HG02623 (cell line): Measurements from ENCODE around the gene COQ8B.

Experiments used
- ATAC-seq: cut with Tn5 transposase; IDR thresholded peaks from one replicate; pipeline ENCODE4 v1.9.1; 2021; ENCODE audit warnings: moderate library complexity; ENCODE audit not compliant: unreplicated experiment

Gene COQ8B

GRCh38 chr19:40642051-40642706, 74.5 kb downstream of the COQ8B start:
- no peak for ATAC-seq
